NT2/D1 (cell line): ENCODE measurements around the gene FAM111A.

Experiments
- DNase-seq: peaks from one replicate; pipeline ENCODE4 v3.0.0-alpha.2; 2011; ENCODE audit warnings: low read depth, low spot score
- H3K27me3 ChIP-seq: 2 replicates; pipeline ENCODE4 v1.6.0; 2011; ENCODE audit warnings: mild to moderate bottlenecking; ENCODE audit not compliant: insufficient read length, insufficient read depth
- H3K36me3 ChIP-seq: 2 replicates; pipeline ENCODE4 v1.6.1; 2011; ENCODE audit warnings: mild to moderate bottlenecking, low read length, mixed read lengths; ENCODE audit not compliant: insufficient read depth, insufficient read length
- H3K4me1 ChIP-seq: 2 replicates; pipeline ENCODE4 v1.5.1; 2011; ENCODE audit not compliant: insufficient read depth, insufficient read length
- H3K4me3 ChIP-seq: 2 replicates; pipeline ENCODE4 v1.5.1; 2011; ENCODE audit warnings: low read depth; ENCODE audit not compliant: insufficient read length
- H3K9ac ChIP-seq: 2 replicates; pipeline ENCODE4 v1.6.0; 2011; ENCODE audit warnings: low read depth; ENCODE audit not compliant: insufficient read length
- H3K9me3 ChIP-seq: 2 replicates; pipeline ENCODE4 v1.5.1; 2011; ENCODE audit warnings: mild to moderate bottlenecking, low read length; ENCODE audit not compliant: insufficient read depth
- SUZ12 ChIP-seq: IDR thresholded peaks from 2 replicates; pipeline ENCODE4 v1.6.1; 2011; ENCODE audit not compliant: insufficient read length, insufficient read depth; ENCODE audit errors: extremely low read depth
- YY1 ChIP-seq: IDR thresholded peaks from 2 replicates; pipeline ENCODE4 v1.6.1; 2011; ENCODE audit not compliant: insufficient read length, insufficient read depth
- ZNF274 ChIP-seq: IDR thresholded peaks from 2 replicates; pipeline ENCODE4 v1.6.1; 2011; ENCODE audit warnings: mild to moderate bottlenecking, low read depth, low read length

Gene FAM111A

DNA sequence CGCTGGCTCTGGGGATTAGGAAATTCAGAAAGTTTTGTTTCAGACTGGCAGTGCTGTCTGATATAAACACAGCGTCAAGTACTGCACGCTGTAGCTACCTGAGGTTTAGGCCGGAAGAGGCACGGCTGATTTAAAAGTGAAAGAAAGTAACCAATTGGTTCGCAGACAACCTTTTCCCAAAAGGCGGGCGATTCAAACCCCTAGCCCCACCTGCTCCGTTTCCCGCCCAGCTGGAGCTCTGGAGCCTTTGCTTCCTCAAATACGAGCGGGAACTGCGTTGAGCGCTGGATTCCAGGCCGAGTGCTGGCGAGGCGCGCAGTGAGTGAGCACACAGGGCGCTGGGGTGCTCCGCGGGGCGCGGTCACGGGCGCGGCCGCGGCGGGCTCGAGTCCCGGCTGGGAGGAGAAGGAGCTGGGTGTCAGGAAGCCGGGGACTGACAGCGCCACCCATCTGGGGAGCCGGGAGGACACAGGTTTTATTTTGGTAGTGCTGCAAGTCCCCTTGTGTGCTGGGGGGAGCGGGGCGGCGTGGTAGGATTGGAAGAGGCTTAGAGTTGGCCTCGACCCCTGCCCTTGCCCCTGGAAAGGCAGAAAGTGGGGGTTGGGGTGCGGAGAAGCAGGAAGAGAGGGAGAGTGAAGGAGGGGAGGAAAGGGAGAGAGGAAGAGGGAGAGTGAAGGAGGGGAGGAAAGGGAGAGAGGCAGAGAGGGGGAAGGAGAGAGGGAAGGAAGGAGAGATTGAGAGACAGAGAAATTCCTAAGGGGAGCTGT is 2.1 kb downstream of the FAM111A start:
- Histone ChIP-seq H3K27me3 (peaks cover 42% of the 10 kb centered on the region), H3K4me1 (no peaks in the 10 kb centered on the region), H3K9ac (peak overlapping the region; percentile 45), H3K9me3 (peaks cover 9% of the 10 kb centered on the region; the same call in 1 of the 2 replicates), H3K36me3 (no peaks in the 10 kb centered on the region), H3K4me3 (peak overlapping the region; percentile 26)
- TF ChIP-seq ZNF274 (no peak), YY1 (no peak), SUZ12 (no peak)
- DNase-seq, result peak; percentile 2

DNA sequence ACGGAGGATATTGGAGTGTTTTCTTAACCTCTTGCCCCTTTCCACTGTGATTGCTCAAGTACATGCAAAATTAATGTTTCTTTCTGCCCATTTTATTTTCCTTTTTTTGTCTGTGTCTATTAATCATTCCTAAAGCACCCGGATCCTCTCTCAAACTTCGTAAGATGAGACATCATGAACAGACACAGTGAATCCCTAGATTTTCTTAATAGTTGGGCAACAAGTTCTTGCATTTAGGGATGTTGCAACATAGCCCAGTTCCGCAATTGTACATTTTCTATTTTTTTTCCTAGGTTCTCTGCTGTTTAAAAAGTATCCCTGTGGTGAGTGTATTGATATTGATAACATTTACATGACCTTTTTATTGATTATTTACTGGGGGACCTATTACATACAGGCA is 2.9 kb downstream of the FAM111A start:
- H3K9me3 ChIP-seq, result peaks cover 9% of the 10 kb centered on the region; the same call in 1 of the 2 replicates
- DNase-seq, result no peak
- no peaks in the 10 kb centered on the region for H3K4me1 ChIP-seq
- peak overlapping the region; percentile 26 for H3K4me3 ChIP-seq
- TF ChIP-seq ZNF274 (no peak), SUZ12 (no peak), YY1 (no peak)
- H3K27me3 ChIP-seq, result peaks cover 42% of the 10 kb centered on the region
- H3K9ac ChIP-seq, result peak overlapping the region; percentile 45
- no peaks in the 10 kb centered on the region for H3K36me3 ChIP-seq

DNA sequence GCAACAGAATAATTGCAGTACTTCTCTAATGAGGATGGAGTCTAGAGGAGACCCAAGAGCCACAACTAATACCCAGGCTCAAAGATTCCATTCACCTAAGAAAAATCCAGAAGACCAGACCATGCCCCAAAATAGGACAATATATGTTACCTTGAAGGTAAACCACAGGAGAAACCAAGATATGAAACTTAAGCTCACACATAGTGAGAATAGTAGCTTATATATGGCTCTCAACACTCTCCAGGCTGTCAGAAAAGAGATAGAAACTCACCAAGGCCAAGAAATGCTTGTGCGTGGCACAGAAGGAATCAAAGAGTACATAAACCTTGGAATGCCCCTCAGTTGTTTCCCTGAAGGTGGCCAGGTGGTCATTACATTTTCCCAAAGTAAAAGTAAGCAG is 9.1 kb downstream of the FAM111A start:
- H3K4me3 ChIP-seq, result no peak overlapping the region
- no peak for TF ChIP-seq YY1
- no peak for TF ChIP-seq ZNF274
- TF ChIP-seq SUZ12, result no peak

DNA sequence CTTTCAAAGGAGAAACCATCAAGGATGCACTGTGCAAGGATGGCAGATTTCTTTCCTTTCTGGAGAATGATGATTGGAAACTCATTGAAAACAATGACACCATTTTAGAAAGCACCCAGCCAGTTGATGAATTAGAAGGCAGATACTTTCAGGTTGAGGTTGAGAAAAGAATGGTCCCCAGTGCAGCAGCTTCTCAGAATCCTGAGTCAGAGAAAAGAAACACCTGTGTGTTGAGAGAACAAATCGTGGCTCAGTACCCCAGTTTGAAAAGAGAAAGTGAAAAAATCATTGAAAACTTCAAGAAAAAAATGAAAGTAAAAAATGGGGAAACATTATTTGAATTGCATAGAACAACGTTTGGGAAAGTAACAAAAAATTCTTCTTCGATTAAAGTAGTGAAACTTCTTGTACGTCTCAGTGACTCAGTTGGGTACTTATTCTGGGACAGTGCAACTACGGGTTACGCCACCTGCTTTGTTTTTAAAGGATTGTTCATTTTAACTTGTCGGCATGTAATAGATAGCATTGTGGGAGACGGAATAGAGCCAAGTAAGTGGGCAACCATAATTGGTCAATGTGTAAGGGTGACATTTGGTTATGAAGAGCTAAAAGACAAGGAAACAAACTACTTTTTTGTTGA is 9.8 kb downstream of the FAM111A start:
- no peaks in the 10 kb centered on the region for H3K36me3 ChIP-seq
- H3K4me3 ChIP-seq, result no peak overlapping the region

More for the DNA sequence above, 9.1 kb downstream of the FAM111A start:
- Histone ChIP-seq H3K36me3 (no peaks in the 10 kb centered on the region), H3K27me3 (no peaks in the 10 kb centered on the region), H3K4me1 (no peaks in the 10 kb centered on the region), H3K9ac (no peak overlapping the region), H3K9me3 (no peaks in the 10 kb centered on the region)
- DNase-seq, result no peak

DNA sequence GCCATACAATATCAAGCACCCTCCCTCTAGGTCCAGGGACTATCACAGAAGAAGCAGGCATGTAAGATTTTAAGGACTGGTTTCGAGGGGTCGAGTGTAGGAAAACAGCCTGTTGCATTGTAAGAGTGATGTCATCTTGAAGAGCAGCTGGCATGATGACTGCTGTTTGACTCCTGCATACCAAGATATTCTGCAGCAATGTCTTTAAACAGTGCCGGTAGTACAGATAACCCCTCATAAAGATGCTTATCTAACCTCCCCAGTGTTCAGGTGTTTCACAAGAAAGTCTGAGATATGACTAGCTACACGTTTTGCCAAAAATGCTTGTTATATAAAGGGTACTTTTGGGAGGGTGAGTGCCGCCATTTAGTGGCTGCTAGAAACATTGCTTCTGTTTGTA is 12.0 kb downstream of the FAM111A start:
- Histone ChIP-seq H3K4me1 (no peaks in the 10 kb centered on the region), H3K9ac (no peak overlapping the region), H3K4me3 (no peak overlapping the region), H3K9me3 (no peaks in the 10 kb centered on the region), H3K27me3 (no peaks in the 10 kb centered on the region), H3K36me3 (no peaks in the 10 kb centered on the region)
- TF ChIP-seq SUZ12 (no peak), YY1 (no peak), ZNF274 (no peak)
- DNase-seq, result no peak

More for the DNA sequence above, 9.8 kb downstream of the FAM111A start:
- TF ChIP-seq SUZ12, result no peak
- TF ChIP-seq YY1, result no peak
- TF ChIP-seq ZNF274, result no peak
- DNase-seq, result no peak
- no peaks in the 10 kb centered on the region for H3K27me3 ChIP-seq
- no peaks in the 10 kb centered on the region for H3K4me1 ChIP-seq
- H3K9me3 ChIP-seq, result no peaks in the 10 kb centered on the region
- no peak overlapping the region for H3K9ac ChIP-seq

DNA sequence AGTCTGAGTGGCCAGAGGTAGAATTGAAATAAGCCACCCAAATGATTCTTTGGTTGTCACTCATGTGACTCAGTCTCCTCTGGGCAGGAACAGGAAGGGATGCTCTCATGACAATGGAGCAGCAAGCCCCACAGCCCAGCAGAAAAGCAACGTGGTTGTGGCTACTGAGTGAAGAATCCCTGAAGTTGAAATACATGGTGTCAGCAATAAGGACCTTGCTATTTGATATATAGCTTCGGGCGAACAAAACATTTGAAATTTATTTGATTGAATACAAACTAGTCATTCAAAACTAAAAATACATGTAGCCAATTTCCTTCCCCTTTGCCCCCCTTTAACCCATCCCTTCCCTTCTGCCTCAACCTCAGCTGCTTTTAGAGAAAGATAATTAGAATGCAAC is 14.8 kb downstream of the FAM111A start:
- H3K9ac ChIP-seq, result no peak overlapping the region
- no peak for DNase-seq
- H3K9me3 ChIP-seq, result no peaks in the 10 kb centered on the region
- H3K36me3 ChIP-seq, result no peaks in the 10 kb centered on the region
- H3K4me3 ChIP-seq, result no peak overlapping the region
- H3K27me3 ChIP-seq, result no peaks in the 10 kb centered on the region
- TF ChIP-seq YY1 (no peak), ZNF274 (no peak), SUZ12 (no peak)
- no peaks in the 10 kb centered on the region for H3K4me1 ChIP-seq

DNA sequence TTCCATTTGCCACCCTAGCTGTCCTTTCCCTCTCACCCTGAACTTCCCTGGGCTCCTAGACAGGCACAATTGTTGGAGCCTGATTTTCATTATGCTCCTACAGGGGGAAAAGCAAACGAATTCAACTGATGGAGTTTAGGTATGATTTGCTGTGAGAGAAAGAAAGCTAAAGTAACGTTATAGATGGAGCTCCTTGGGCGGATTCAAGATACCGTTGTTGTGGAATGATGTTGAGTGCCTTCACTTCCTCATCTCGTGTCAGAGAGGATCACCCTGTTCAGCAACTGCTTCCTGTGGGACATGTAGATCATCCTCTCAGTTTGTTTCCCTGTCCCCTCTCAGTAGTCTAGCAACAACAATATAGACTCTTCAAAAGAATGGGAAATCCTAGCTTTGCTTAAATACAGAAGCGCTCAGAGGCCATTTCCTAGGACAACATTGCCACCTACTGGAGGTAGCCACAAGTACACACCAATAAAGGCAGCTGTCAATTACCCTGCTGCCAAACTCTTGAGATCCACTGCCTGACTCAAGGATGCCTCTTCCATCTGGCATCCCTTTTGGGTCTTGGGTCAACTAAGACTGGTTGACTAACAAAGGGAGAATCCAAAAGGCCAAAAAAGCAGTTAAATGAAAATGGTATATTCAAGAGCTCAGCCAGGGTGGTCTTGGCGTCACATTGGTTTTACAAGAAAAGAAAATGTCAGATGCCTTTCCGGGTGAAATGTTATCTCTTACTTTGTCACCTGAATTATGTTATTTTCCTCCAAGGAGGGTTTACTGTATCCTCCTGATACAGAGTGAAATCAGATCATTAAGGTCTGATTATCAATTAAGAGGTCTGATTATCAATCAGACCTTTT is 15.8 kb downstream of the FAM111A start:
- no peaks in the 10 kb centered on the region for H3K36me3 ChIP-seq
- H3K4me3 ChIP-seq, result no peak overlapping the region
- H3K27me3 ChIP-seq, result no peaks in the 10 kb centered on the region
- TF ChIP-seq ZNF274 (no peak), SUZ12 (no peak), YY1 (no peak)
- no peak for DNase-seq
- no peak overlapping the region for H3K9ac ChIP-seq
- H3K9me3 ChIP-seq, result no peaks in the 10 kb centered on the region
- no peaks in the 10 kb centered on the region for H3K4me1 ChIP-seq
